PC-3 (cell line): ENCODE measurements around the gene ARHGEF3.

Source experiments
- CTCF ChIP-seq: fragments of 300-600 bp; sonication (generic); conservative IDR thresholded peaks from 2 replicates; pipeline ENCODE4 v1.5.1; 2017; ENCODE audit warnings: antibody characterized with exemption, low read depth, mild to moderate bottlenecking, low read length
- EZH2phosphoT487 ChIP-seq: fragments of 300-600 bp; sonication (generic); IDR thresholded peaks from 2 replicates; pipeline ENCODE4 v1.6.1; 2018; ENCODE audit warnings: mild to moderate bottlenecking, antibody characterized with exemption, low read length, borderline replicate concordance

GRCh38 chr3:56790016-56790821 lies 11.5 kb downstream of the ARHGEF3 start:
- TF ChIP-seq CTCF = no peak
- TF ChIP-seq EZH2phosphoT487 = no peak
